ENCODE data around the gene CSAD.

DNA sequence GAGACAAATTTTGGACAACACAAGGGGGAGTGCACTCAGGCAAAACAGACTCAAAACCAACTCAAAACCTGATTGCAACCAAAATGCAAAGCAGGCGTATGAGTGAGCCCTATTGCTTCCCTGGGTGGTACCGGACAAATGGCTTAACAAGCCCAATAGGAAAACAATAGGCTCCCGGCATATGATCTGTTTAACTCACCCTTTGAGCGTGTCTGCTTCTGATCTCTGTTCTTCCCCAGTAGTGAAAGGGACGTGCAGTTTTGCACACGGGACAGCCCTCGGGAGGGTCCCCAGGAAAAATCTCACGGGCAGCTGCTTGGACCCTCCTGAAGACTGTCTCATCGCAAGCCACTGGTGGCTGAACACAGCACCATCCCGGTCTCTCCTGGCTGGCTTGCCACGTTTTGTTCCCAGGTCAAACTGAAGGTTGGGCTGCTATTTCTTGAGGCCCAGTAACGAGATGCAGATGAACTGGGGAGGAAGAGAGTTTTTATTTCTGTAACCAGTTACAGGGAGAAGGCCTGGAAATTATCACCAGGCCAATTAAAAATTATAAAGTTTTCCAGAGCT is 67.5 kb downstream of the CSAD start:
- TF ChIP-seq POLR2AphosphoS5 (IDR thresholded peaks at IDR 0.05; ENCODE audit: low read depth, low read length): no peak
- TF ChIP-seq SIN3A (IDR thresholded peaks at IDR 0.05; ENCODE audit: borderline replicate concordance, insufficient read depth, low read length): no peak
- TF ChIP-seq, protein P1, sequence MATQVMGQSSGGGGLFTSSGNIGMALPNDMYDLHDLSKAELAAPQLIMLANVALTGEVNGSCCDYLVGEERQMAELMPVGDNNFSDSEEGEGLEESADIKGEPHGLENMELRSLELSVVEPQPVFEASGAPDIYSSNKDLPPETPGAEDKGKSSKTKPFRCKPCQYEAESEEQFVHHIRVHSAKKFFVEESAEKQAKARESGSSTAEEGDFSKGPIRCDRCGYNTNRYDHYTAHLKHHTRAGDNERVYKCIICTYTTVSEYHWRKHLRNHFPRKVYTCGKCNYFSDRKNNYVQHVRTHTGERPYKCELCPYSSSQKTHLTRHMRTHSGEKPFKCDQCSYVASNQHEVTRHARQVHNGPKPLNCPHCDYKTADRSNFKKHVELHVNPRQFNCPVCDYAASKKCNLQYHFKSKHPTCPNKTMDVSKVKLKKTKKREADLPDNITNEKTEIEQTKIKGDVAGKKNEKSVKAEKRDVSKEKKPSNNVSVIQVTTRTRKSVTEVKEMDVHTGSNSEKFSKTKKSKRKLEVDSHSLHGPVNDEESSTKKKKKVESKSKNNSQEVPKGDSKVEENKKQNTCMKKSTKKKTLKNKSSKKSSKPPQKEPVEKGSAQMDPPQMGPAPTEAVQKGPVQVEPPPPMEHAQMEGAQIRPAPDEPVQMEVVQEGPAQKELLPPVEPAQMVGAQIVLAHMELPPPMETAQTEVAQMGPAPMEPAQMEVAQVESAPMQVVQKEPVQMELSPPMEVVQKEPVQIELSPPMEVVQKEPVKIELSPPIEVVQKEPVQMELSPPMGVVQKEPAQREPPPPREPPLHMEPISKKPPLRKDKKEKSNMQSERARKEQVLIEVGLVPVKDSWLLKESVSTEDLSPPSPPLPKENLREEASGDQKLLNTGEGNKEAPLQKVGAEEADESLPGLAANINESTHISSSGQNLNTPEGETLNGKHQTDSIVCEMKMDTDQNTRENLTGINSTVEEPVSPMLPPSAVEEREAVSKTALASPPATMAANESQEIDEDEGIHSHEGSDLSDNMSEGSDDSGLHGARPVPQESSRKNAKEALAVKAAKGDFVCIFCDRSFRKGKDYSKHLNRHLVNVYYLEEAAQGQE (IDR thresholded peaks at IDR 0.05; ENCODE audit: insufficient read depth in 1 of 2, low read depth in 2 of 2, low read length in 2 of 2): no peak

Measured in PFSK-1 (cell line).